Measurements from ENCODE around the gene VPS13D. TPM values are rescaled to one million over a fixed set of nuclear protein-coding genes. Genes with fewer than 3 reads are reported as not detected.

VPS13D gene
- total RNA-seq, 2 donors from 2014 or later: 70.1 to 129 TPM

DNA sequence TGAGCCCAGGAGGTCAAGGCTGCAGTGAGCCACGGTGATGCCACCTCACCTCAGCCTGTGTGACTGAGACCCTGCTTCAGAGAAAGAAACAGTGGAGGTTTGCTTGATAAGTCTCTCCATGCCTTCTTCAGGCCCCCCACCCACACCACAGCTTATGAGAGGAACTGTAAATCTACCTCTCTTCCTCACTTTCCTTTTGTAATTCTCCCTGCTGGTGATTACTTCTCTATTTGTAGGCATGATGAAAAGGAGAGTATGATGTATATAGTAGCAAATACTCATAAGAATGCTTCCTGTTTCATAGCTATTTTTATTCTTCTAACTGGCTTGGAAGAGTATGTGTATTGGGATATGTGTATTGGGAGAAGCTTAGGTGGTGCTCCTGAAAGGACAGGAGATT is 186.3 kb downstream of the VPS13D start:
- no peak for DNase-seq (ENCODE audit: low spot score)
- Histone ChIP-seq H3K4me3 (no peak overlapping the region), H3K4me1 (ENCODE audit: control insufficient read depth in 1 of 2, low read depth in 2 of 2) (peaks cover 0 to 7% of the 10 kb centered on the region in 2 donors), H3K36me3 (peaks cover 13% of the 10 kb centered on the region), H3K9me3 (no peaks in the 10 kb centered on the region), H3K27me3 (replicated peaks; ENCODE audit: insufficient read depth) (no peaks in the 10 kb centered on the region), H3K27ac (no peak overlapping the region)
- ATAC-seq (ENCODE audit: insufficient number of reproducible peaks, low FRiP score, low read depth): no peak
- TF ChIP-seq, protein P1, sequence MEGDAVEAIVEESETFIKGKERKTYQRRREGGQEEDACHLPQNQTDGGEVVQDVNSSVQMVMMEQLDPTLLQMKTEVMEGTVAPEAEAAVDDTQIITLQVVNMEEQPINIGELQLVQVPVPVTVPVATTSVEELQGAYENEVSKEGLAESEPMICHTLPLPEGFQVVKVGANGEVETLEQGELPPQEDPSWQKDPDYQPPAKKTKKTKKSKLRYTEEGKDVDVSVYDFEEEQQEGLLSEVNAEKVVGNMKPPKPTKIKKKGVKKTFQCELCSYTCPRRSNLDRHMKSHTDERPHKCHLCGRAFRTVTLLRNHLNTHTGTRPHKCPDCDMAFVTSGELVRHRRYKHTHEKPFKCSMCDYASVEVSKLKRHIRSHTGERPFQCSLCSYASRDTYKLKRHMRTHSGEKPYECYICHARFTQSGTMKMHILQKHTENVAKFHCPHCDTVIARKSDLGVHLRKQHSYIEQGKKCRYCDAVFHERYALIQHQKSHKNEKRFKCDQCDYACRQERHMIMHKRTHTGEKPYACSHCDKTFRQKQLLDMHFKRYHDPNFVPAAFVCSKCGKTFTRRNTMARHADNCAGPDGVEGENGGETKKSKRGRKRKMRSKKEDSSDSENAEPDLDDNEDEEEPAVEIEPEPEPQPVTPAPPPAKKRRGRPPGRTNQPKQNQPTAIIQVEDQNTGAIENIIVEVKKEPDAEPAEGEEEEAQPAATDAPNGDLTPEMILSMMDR (IDR thresholded peaks at IDR 0.05): no peak

DNA sequence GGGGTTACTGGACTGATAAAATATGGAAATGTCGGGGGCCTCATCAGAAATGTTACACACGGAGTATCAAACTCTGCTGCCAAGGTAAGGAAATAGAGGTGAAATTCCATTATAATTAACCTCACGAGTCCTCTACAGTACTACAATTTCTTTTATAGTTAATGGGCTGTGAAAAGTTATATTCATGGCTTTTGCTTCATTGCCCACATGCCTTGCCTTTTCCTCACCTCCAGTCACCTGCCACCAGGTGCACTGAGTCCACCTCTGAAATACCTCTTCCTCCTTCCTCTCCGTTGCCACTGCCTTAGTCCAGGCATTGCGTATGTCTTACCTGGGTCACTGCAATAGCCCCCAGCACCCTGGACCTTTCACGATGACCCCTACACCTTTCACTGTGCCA is 186.9 kb downstream of the VPS13D start:
- TF ChIP-seq, protein P1 (IDR thresholded peaks at IDR 0.05): no peak
- H3K4me3 ChIP-seq: no peak overlapping the region
- peaks cover 0 to 7% of the 10 kb centered on the region in 2 donors for H3K4me1 ChIP-seq (ENCODE audit: control insufficient read depth in 1 of 2, low read depth in 2 of 2)
- no peaks in the 10 kb centered on the region for H3K27me3 ChIP-seq (replicated peaks; ENCODE audit: insufficient read depth)
- H3K9me3 ChIP-seq: no peaks in the 10 kb centered on the region
- no peak overlapping the region for H3K27ac ChIP-seq
- DNase-seq (ENCODE audit: low spot score) (no peak), ATAC-seq (ENCODE audit: insufficient number of reproducible peaks, low FRiP score, low read depth) (no peak)
- peaks cover 13% of the 10 kb centered on the region for H3K36me3 ChIP-seq

DNA sequence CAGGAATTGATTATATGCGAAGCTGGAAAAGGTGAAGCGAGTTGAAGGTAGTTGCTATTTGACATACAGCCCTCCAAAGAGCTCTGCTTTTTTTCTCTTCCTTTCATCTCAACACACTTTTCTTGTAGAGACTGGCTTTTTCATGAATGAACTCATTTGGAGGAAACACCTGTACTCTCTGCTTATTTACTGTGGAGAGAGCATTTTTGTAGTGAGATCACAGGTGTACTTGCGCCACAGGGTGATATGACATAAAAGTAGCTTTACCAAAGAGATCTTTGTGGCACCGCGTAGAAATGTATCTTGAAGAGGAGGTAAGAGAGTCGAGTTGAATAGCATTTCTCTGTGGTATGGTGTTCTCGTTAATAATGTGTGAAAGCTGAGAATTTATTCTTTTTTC is 187.6 kb downstream of the VPS13D start:
- TF ChIP-seq, protein P1 (IDR thresholded peaks at IDR 0.05): no peak
- H3K9me3 ChIP-seq: no peaks in the 10 kb centered on the region
- peaks cover 13% of the 10 kb centered on the region for H3K36me3 ChIP-seq

DNA sequence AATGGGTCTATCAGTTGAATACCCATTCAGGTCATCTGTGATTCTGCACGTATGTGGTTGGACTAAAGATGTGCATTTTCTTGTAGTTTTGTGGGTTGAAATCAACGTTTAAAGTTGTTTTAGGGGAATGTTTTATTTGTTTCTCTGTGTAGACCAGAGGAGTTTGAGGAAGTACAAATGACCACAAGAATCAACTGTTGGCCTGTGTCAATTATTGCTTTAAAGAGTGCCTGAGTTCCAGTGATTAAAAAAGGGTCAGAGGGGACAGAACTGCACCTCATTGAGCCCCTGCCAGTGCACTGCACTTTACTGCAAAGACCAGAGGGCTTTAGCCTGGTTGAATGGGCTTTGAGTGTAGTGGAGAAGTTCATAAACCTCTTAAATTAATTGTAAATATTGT is 190.3 kb downstream of the VPS13D start:
- TF ChIP-seq, protein P1 (IDR thresholded peaks at IDR 0.05): no peak
- Histone ChIP-seq H3K27ac (no peak overlapping the region), H3K9me3 (no peaks in the 10 kb centered on the region), H3K4me1 (ENCODE audit: control insufficient read depth in 1 of 2, low read depth in 2 of 2) (peaks cover 19 to 36% of the 10 kb centered on the region in 2 donors), H3K4me3 (no peak overlapping the region), H3K36me3 (peaks cover 11% of the 10 kb centered on the region), H3K27me3 (replicated peaks; ENCODE audit: insufficient read depth) (no peaks in the 10 kb centered on the region)
- no peak for ATAC-seq (ENCODE audit: insufficient number of reproducible peaks, low FRiP score, low read depth)
- DNase-seq (ENCODE audit: low spot score): no peak

More for the DNA sequence above, 187.6 kb downstream of the VPS13D start:
- DNase-seq (ENCODE audit: low spot score): no peak
- ATAC-seq (ENCODE audit: insufficient number of reproducible peaks, low FRiP score, low read depth): no peak
- peaks cover 0 to 9% of the 10 kb centered on the region in 2 donors for H3K4me1 ChIP-seq (ENCODE audit: control insufficient read depth in 1 of 2, low read depth in 2 of 2)
- no peak overlapping the region for H3K27ac ChIP-seq
- no peak overlapping the region for H3K4me3 ChIP-seq
- no peaks in the 10 kb centered on the region for H3K27me3 ChIP-seq (replicated peaks; ENCODE audit: insufficient read depth)

DNA sequence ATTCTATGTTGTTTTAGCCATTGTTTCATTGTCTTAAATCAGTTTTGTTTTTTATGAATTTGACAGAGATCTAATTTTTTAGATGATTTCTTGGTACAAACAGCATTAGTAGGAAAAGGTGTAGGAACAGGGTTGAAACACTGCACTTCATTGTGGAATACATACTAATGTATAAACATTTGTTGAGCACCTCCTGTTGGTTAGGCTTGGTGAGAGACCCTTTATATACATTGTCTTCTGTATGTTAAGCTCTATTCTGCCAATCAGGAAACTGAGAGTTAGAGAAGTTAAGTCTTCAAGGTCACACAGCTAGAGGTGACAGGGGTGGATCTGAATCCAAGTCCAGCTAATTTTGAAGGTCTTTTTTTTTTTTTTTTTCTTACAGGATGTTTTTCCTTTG is 192.7 kb downstream of the VPS13D start:
- ATAC-seq (ENCODE audit: insufficient number of reproducible peaks, low FRiP score, low read depth): no peak
- H3K27ac ChIP-seq: peak overlapping the region; percentile 74 to 78

More for the DNA sequence above, 192.7 kb downstream of the VPS13D start:
- Histone ChIP-seq H3K4me1 (ENCODE audit: control insufficient read depth in 1 of 2, low read depth in 2 of 2) (peaks cover 26 to 39% of the 10 kb centered on the region in 2 donors), H3K27me3 (replicated peaks; ENCODE audit: insufficient read depth) (no peaks in the 10 kb centered on the region), H3K4me3 (no peak overlapping the region), H3K9me3 (no peaks in the 10 kb centered on the region), H3K36me3 (peaks cover 3% of the 10 kb centered on the region)
- TF ChIP-seq, protein P1 (IDR thresholded peaks at IDR 0.05): no peak
- no peak for DNase-seq (ENCODE audit: low spot score)

All from thoracic aorta (tissue), 2 donors.